HUES6 (cell line): ENCODE data around the gene MTA1.

Experiments used
- H3K27ac ChIP-seq: 2 replicates; pipeline ENCODE4 v1.7.0; 2013; ENCODE audit warnings: low read depth, mild to moderate bottlenecking, low read length, inconsistent platforms
- H3K27me3 ChIP-seq: 2 replicates; pipeline ENCODE4 v1.6.1; 2013; ENCODE audit warnings: low read length; ENCODE audit not compliant: control insufficient read depth, insufficient read depth
- H3K36me3 ChIP-seq: 2 replicates; pipeline ENCODE4 v1.6.1; 2013; ENCODE audit warnings: low read length; ENCODE audit not compliant: control insufficient read depth, insufficient read depth
- H3K4me1 ChIP-seq: 2 replicates; pipeline ENCODE4 v1.6.1; 2013; ENCODE audit warnings: low read length; ENCODE audit not compliant: control insufficient read depth, insufficient read depth
- H3K4me3 ChIP-seq: 2 replicates; pipeline ENCODE4 v1.5.1; 2013; ENCODE audit warnings: low read depth, low read length
- H3K9ac ChIP-seq: one replicate; pipeline ENCODE4 v1.6.1; 2013; ENCODE audit warnings: mild to moderate bottlenecking, low read length
- H3K9me3 ChIP-seq: 2 replicates; pipeline ENCODE4 v1.6.1; 2013; ENCODE audit warnings: low read depth, low read length; ENCODE audit not compliant: control insufficient read depth, insufficient read depth

MTA1 gene

GRCh38 chr14:105475269-105476096 lies 55.9 kb downstream of the MTA1 start:
- Histone ChIP-seq H3K9ac (peak overlapping the region; percentile 20), H3K27me3 (peaks cover 59% of the 10 kb centered on the region), H3K9me3 (no peaks in the 10 kb centered on the region), H3K36me3 (no peaks in the 10 kb centered on the region), H3K4me1 (peaks cover 39% of the 10 kb centered on the region), H3K27ac (no peak overlapping the region), H3K4me3 (peak overlapping the region; percentile 73)

- peaks cover 66% of the 10 kb centered on the region for H3K27me3 ChIP-seq
- H3K4me1 ChIP-seq, result peaks cover 43% of the 10 kb centered on the region
- no peaks in the 10 kb centered on the region for H3K36me3 ChIP-seq
- no peak overlapping the region for H3K27ac ChIP-seq
- peak overlapping the region; percentile 73; the same call in 1 of the 2 replicates for H3K4me3 ChIP-seq
- H3K9ac ChIP-seq, result peak overlapping the region; percentile 20
- H3K9me3 ChIP-seq, result no peaks in the 10 kb centered on the region
Measured at GRCh38 chr14:105476097-105476830, 56.6 kb downstream of the MTA1 start.

- Histone ChIP-seq H3K9me3 (no peaks in the 10 kb centered on the region), H3K4me3 (peak overlapping the region; percentile 73; the same call in 1 of the 2 replicates), H3K9ac (no peak overlapping the region), H3K4me1 (peaks cover 49% of the 10 kb centered on the region), H3K27ac (no peak overlapping the region), H3K36me3 (no peaks in the 10 kb centered on the region), H3K27me3 (peaks cover 73% of the 10 kb centered on the region)
Measured at GRCh38 chr14:105476831-105477659, 57.4 kb downstream of the MTA1 start.

GRCh38 chr14:105477660-105478397 lies 58.2 kb downstream of the MTA1 start:
- H3K9me3 ChIP-seq, result no peaks in the 10 kb centered on the region
- peaks cover 80% of the 10 kb centered on the region for H3K27me3 ChIP-seq
- H3K4me3 ChIP-seq, result peak overlapping the region; percentile 40
- H3K4me1 ChIP-seq, result peaks cover 53% of the 10 kb centered on the region
- H3K9ac ChIP-seq, result no peak overlapping the region
- no peak overlapping the region for H3K27ac ChIP-seq
- H3K36me3 ChIP-seq, result no peaks in the 10 kb centered on the region

- no peak overlapping the region for H3K27ac ChIP-seq
- no peaks in the 10 kb centered on the region for H3K36me3 ChIP-seq
- H3K9me3 ChIP-seq, result no peaks in the 10 kb centered on the region
- H3K27me3 ChIP-seq, result peaks cover 88% of the 10 kb centered on the region
- peaks cover 49% of the 10 kb centered on the region for H3K4me1 ChIP-seq
- H3K9ac ChIP-seq, result no peak overlapping the region
- H3K4me3 ChIP-seq, result peak overlapping the region; percentile 46
Measured at GRCh38 chr14:105478398-105479251, 59.0 kb downstream of the MTA1 start.

- Histone ChIP-seq H3K4me3 (peak overlapping the region; percentile 46), H3K36me3 (no peaks in the 10 kb centered on the region), H3K4me1 (peaks cover 47% of the 10 kb centered on the region), H3K9ac (no peak overlapping the region), H3K27me3 (peaks cover 98% of the 10 kb centered on the region), H3K27ac (no peak overlapping the region), H3K9me3 (no peaks in the 10 kb centered on the region)
Measured at GRCh38 chr14:105479431-105480158, 60.0 kb downstream of the MTA1 start.

GRCh38 chr14:105480199-105480746 lies 60.6 kb downstream of the MTA1 start:
- H3K27ac ChIP-seq, result no peak overlapping the region
- H3K4me1 ChIP-seq, result peaks cover 46% of the 10 kb centered on the region
- H3K4me3 ChIP-seq, result no peak overlapping the region
- no peak overlapping the region for H3K9ac ChIP-seq
- peaks cover 98% of the 10 kb centered on the region for H3K27me3 ChIP-seq
- no peaks in the 10 kb centered on the region for H3K9me3 ChIP-seq
- no peaks in the 10 kb centered on the region for H3K36me3 ChIP-seq

- H3K9me3 ChIP-seq, result no peaks in the 10 kb centered on the region
- peak overlapping the region; percentile 64 for H3K9ac ChIP-seq
- H3K4me3 ChIP-seq, result peak overlapping the region; percentile 47
- H3K27ac ChIP-seq, result peak overlapping the region; percentile 7; the same call in 1 of the 2 replicates
- H3K27me3 ChIP-seq, result peaks cover 98% of the 10 kb centered on the region
- H3K36me3 ChIP-seq, result no peaks in the 10 kb centered on the region
- peaks cover 44% of the 10 kb centered on the region for H3K4me1 ChIP-seq
Measured at GRCh38 chr14:105480807-105481801, 61.5 kb downstream of the MTA1 start.
